GM21515 (cell line): ENCODE measurements around the gene CCDC63.
"Not testable (repeated sequence)": the region's sequence is repeated elsewhere in the genome, so short reads cannot be mapped to it uniquely, and the experiment has no call there.

Source experiments
- ATAC-seq: cut with Tn5 transposase; IDR thresholded peaks from one replicate; pipeline ENCODE4 v1.9.1; 2021; ENCODE audit not compliant: unreplicated experiment

CCDC63 gene

GRCh38 chr12:110948041-110948440, 101.3 kb downstream of the CCDC63 start:
- no peak for ATAC-seq

- ATAC-seq = not testable (repeated sequence)
Measured at GRCh38 chr12:110950466-110950865, 103.7 kb downstream of the CCDC63 start.

DNA sequence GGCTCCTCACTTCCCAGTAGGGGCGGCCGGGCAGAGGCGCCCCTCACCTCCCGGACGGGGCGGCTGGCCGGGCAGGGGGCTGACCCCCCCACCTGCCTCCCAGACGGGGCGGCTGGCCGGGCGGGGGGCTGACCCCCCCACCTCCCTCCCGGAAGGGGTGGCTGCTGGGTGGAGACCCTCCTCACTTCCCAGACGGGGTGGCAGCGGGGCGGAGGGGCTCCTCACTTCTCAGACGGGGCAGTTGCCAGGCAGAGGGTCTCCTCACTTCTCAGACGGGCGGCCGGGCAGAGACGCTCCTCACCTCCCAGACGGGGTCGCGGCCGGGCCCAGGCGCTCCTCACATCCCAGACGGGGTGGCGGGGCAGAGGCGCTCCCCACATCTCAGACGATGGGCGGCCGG, 104.1 kb downstream of the CCDC63 start:
- not testable (repeated sequence) for ATAC-seq
